Metanephros (tissue), 2 donors: ENCODE data around the gene ADGRE1. TPM values are rescaled to one million over a fixed set of nuclear protein-coding genes. Genes with fewer than 3 reads are reported as not detected.

Experiments
- small RNA-seq: library from RNA; depleted of rRNA; stranded (forward); fragments of <200 nt; gene quantifications from one replicate; pipeline ENCODE3, GENCODE V24; 2014; ENCODE audit warnings: low replicate concordance
- total RNA-seq: library from RNA; depleted of rRNA; stranded (reverse); fragments of >200 nt; gene quantifications from one replicate; pipeline ENCODE4 v1.2.3, GENCODE V29; 2014

The ADGRE1 gene
- 1.2 TPM for total RNA-seq

GRCh38 chr19:6887316-6887715, at the start of gene ADGRE1:
ADGRE1 (plus strand) TSS chr19:6887579; CDS start chr19:6887609, 30 bp downstream.

Small RNAs within 50 kb of the gene (small RNA-seq; reads per million reads assigned to genes)
- gene RF00017, result not detected

Other genes with a start within 250 kb of the ADGRE1 start
- gene TNFSF14, start 217.4 kb upstream of the ADGRE1 start, total RNA-seq, result 0.70 TPM
- 34.5 TPM for gene C3, start 166.9 kb upstream of the ADGRE1 start, total RNA-seq
- 58.4 TPM for gene GPR108, start 150.0 kb upstream of the ADGRE1 start, total RNA-seq
- gene TRIP10, start 147.9 kb upstream of the ADGRE1 start, total RNA-seq, result 44.5 TPM
- 11.9 TPM for gene SH2D3A, start 120.1 kb upstream of the ADGRE1 start, total RNA-seq
- gene VAV1, start 114.9 kb upstream of the ADGRE1 start, total RNA-seq, result 6.5 TPM
- gene MBD3L2B, start 133.9 kb downstream of the ADGRE1 start, total RNA-seq, result not detected
- gene MBD3L5, start 143.0 kb downstream of the ADGRE1 start, total RNA-seq, result not detected
- gene MBD3L4, start 152.6 kb downstream of the ADGRE1 start, total RNA-seq, result not detected
- not detected for gene MBD3L2, start 161.7 kb downstream of the ADGRE1 start, total RNA-seq
- not detected for gene MBD3L3, start 171.1 kb downstream of the ADGRE1 start, total RNA-seq
- gene ZNF557, start 182.1 kb downstream of the ADGRE1 start, total RNA-seq, result 13.8 TPM